D721Med (cell line): ENCODE data around the gene GAL3ST2.

ENCODE experiments used
- DNase-seq: peaks from one replicate; pipeline ENCODE4 v3.0.0; 2011; ENCODE audit warnings: low spot score; ENCODE audit not compliant: insufficient read length
- FAIRE-seq: peaks from 2 replicates; lab custom pipeline; 2011; peaks lifted over from hg19 to GRCh38; lab: Jason Lieb, UNC
- CTCF ChIP-seq: IDR thresholded peaks from 2 replicates; pipeline ENCODE4 v1.5.1; 2012; ENCODE audit warnings: mild to moderate bottlenecking, control low read depth; ENCODE audit not compliant: insufficient read depth; ENCODE audit errors: missing control alignments

GAL3ST2 gene

GRCh38 chr2:241811952-241812729, 35.5 kb downstream of the GAL3ST2 start:
- no peak for TF ChIP-seq CTCF
- FAIRE-seq (no peak), DNase-seq (no peak)

GRCh38 chr2:241812730-241813643, 36.4 kb downstream of the GAL3ST2 start:
- DNase-seq (no peak), FAIRE-seq (no peak)
- TF ChIP-seq CTCF: no peak

GRCh38 chr2:241813644-241814392, 37.2 kb downstream of the GAL3ST2 start:
- FAIRE-seq (no peak), DNase-seq (no peak)
- no peak for TF ChIP-seq CTCF

- TF ChIP-seq CTCF: no peak
- FAIRE-seq: no peak
- DNase-seq: no peak
Observed at GRCh38 chr2:241814393-241814642, 37.7 kb downstream of the GAL3ST2 start.

DNA sequence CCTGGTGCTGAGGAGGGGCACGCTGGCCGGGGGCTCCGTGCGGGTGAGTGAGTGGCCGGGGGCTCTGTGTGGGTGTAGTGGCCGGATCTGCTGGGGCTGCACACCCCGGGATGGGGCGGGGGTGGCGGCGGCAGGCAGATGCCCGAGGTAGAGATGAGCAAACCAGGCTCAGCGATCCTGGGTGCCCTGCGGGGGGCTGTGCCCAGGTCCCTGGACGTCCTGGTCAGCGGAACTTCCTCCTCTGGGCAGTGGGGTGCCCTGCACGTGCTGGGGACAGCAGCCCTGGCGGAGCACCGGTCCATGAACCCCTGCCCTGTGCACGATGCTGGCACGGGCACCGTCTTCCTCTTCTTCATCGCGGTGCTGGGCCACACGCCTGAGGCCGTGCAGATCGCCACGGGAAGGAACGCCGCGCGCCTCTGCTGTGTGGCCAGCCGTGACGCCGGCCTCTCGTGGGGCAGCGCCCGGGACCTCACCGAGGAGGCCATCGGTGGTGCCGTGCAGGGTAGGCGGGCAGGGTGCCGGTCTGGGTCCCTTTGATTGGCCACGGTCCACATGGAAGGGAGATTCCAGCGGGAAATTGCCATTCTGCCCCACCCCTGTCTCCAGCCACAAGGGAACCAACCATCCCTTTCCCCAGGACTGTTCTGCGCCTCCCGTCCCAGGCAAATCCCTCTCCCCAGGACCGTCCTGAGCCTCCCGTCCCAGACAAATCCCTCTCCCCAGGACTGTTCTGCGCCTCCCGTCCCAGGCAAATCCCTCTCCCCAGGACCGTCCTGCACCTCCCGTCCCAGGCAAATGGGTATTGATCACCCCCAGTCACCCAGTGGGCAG, 38.2 kb downstream of the GAL3ST2 start:
- FAIRE-seq (no peak), DNase-seq (no peak)
- TF ChIP-seq CTCF: no peak
